IMR-90 (cell line): ENCODE measurements around the gene CTNNBIP1. TPM values are rescaled to one million over a fixed set of nuclear protein-coding genes. Genes with fewer than 3 reads are reported as not detected.

Source experiments
- ATAC-seq: fragments of 200-7000 bp; cut with Tn5 transposase; 2 replicates; pipeline ENCODE4 v1.9.1; 2020; ENCODE audit warnings: low read depth, mild to moderate bottlenecking, moderate library complexity
- BruUV-seq: library from RNA; stranded (reverse); fragments of 400-500 nt; replicated peaks from 2 replicates; lab custom pipeline; 2021; lab: Mats Ljungman, UMichigan
- CTCF ChIA-PET: fragments of 300-600 bp; formaldehyde crosslinking; extraction: SDS; loops from one replicate; lab custom pipeline; 2021; ENCODE audit warnings: antibody characterized with exemption; lab: Yijun Ruan, JAX
- POLR2A ChIA-PET: fragments of 300-600 bp; sonication (Branson Sonifier 250); formaldehyde crosslinking; loops from one replicate; lab custom pipeline; 2022; ENCODE audit warnings: antibody characterized with exemption; ENCODE audit not compliant: unreplicated experiment; lab: Charles Lee
- DNase-seq: peaks from one replicate; pipeline ENCODE4 v3.0.0; 2013
- H2AFZ ChIP-seq: replicated peaks from 2 replicates; pipeline ENCODE3; 2013; ENCODE audit warnings: low read length, mild to moderate bottlenecking; ENCODE audit not compliant: poor library complexity
- H2AK5ac ChIP-seq: 2 replicates; pipeline ENCODE4 v1.6.1; 2013; ENCODE audit warnings: low read depth, low read length, inconsistent platforms
- H2AK9ac ChIP-seq: replicated peaks from 2 replicates; pipeline ENCODE3; 2013; ENCODE audit warnings: mild to moderate bottlenecking, low read depth, low read length, moderate library complexity; ENCODE audit not compliant: poor library complexity
- H2BK120ac ChIP-seq: 2 replicates; pipeline ENCODE4 v1.6.1; 2013; ENCODE audit warnings: low read depth, low read length, inconsistent platforms
- H2BK15ac ChIP-seq: 3 replicates; pipeline ENCODE4 v1.6.1; 2013; ENCODE audit warnings: low read depth, low read length, inconsistent platforms
- H2BK20ac ChIP-seq: 2 replicates; pipeline ENCODE4 v1.6.1; 2013; ENCODE audit warnings: low read depth, mild to moderate bottlenecking, inconsistent platforms, low read length, moderate library complexity
- H2BK5ac ChIP-seq: 2 replicates; pipeline ENCODE4 v1.6.1; 2013; ENCODE audit warnings: mild to moderate bottlenecking, low read depth, low read length, inconsistent platforms; ENCODE audit not compliant: poor library complexity, severe bottlenecking
- H3K14ac ChIP-seq: replicated peaks from 2 replicates; pipeline ENCODE4 v1.6.1; 2013; ENCODE audit warnings: low read depth, low read length, inconsistent platforms
- H3K18ac ChIP-seq: 2 replicates; pipeline ENCODE4 v1.6.1; 2013; ENCODE audit warnings: low read depth, low read length, control low read depth
- H3K23ac ChIP-seq: 2 replicates; pipeline ENCODE4 v1.6.1; 2013; ENCODE audit warnings: low read depth, low read length, inconsistent platforms
- H3K27ac ChIP-seq: 2 replicates; pipeline ENCODE4 v1.5.1; 2013; ENCODE audit warnings: mild to moderate bottlenecking, control low read depth, low read length; ENCODE audit not compliant: insufficient read depth
- H3K27me3 ChIP-seq: 2 replicates; pipeline ENCODE4 v1.6.1; 2013; ENCODE audit warnings: low read length; ENCODE audit not compliant: control insufficient read depth, insufficient read depth
- H3K36me3 ChIP-seq: 2 replicates; pipeline ENCODE4 v1.6.1; 2013; ENCODE audit warnings: low read length, mixed read lengths; ENCODE audit not compliant: control insufficient read depth, insufficient read depth
- H3K4ac ChIP-seq: 2 replicates; pipeline ENCODE4 v1.6.1; 2013; ENCODE audit warnings: low read depth, low read length, inconsistent platforms
- H3K4me1 ChIP-seq: 2 replicates; pipeline ENCODE4 v1.6.1; 2013; ENCODE audit warnings: low read length, mixed read lengths; ENCODE audit not compliant: control insufficient read depth, insufficient read depth
- H3K4me2 ChIP-seq: 2 replicates; pipeline ENCODE4 v1.6.1; 2013; ENCODE audit warnings: low read depth, mild to moderate bottlenecking, control low read depth, low read length, moderate library complexity
- H3K4me3 ChIP-seq: 2 replicates; pipeline ENCODE4 v1.5.1; 2013; ENCODE audit warnings: low read depth, mild to moderate bottlenecking, control low read depth, low read length, moderate library complexity; ENCODE audit not compliant: insufficient read depth
- H3K56ac ChIP-seq: 2 replicates; pipeline ENCODE4 v1.6.1; 2013; ENCODE audit warnings: low read length, inconsistent platforms; ENCODE audit not compliant: insufficient read depth; ENCODE audit errors: extremely low read depth
- H3K79me1 ChIP-seq, 2 experiments: 2 replicates each; pipeline ENCODE4 v1.6.1; 2013; ENCODE audit warnings: low read length in 2 of 2, inconsistent platforms in 1 of 2, low read depth in 1 of 2
- H3K9ac ChIP-seq: 2 replicates; pipeline ENCODE4 v1.6.1; 2013; ENCODE audit warnings: low read depth, low read length, control low read depth
- H3K9me1 ChIP-seq: 2 replicates; pipeline ENCODE4 v1.6.1; 2013; ENCODE audit warnings: low read length, inconsistent platforms; ENCODE audit not compliant: insufficient read depth
- H3K9me3 ChIP-seq: 2 replicates; pipeline ENCODE4 v1.6.1; 2013; ENCODE audit warnings: low read length; ENCODE audit not compliant: control insufficient read depth, insufficient read depth
- H4K20me1 ChIP-seq: 2 replicates; pipeline ENCODE4 v1.6.1; 2013; ENCODE audit warnings: low read length, inconsistent platforms; ENCODE audit not compliant: insufficient read depth
- H4K5ac ChIP-seq: 2 replicates; pipeline ENCODE4 v1.6.1; 2013; ENCODE audit warnings: mild to moderate bottlenecking, low read depth, low read length, control low read depth
- H4K8ac ChIP-seq, 2 experiments: 2 replicates each; pipeline ENCODE4 v1.6.1; 2013; ENCODE audit warnings: low read depth in 2 of 2, low read length in 2 of 2, control low read depth in 1 of 2, inconsistent platforms in 1 of 2
- H4K91ac ChIP-seq: 2 replicates; pipeline ENCODE4 v1.6.1; 2013; ENCODE audit warnings: low read depth, low read length, inconsistent platforms; ENCODE audit not compliant: insufficient read depth
- BHLHE40 ChIP-seq: fragments of 150-350 bp; IDR thresholded peaks from 2 replicates; pipeline ENCODE4 v1.6.1; 2016; ENCODE audit warnings: mild to moderate bottlenecking, low read depth, low read length
- CEBPB ChIP-seq: IDR thresholded peaks from 2 replicates; pipeline ENCODE4 v1.6.1; 2012; ENCODE audit warnings: low read depth, low read length, improper control_type of control experiment
- CHD1 ChIP-seq: IDR thresholded peaks from 2 replicates; pipeline ENCODE4 v1.6.1; 2012; ENCODE audit warnings: low read depth, low read length, improper control_type of control experiment
- ELK1 ChIP-seq: fragments of 150-350 bp; IDR thresholded peaks from 2 replicates; pipeline ENCODE4 v1.6.1; 2016; ENCODE audit warnings: low read depth, mild to moderate bottlenecking, low read length, moderate library complexity, borderline replicate concordance
- FOS ChIP-seq: fragments of 150-350 bp; IDR thresholded peaks from 2 replicates; pipeline ENCODE4 v1.6.1; 2016; ENCODE audit warnings: low read depth, low read length
- MAFK ChIP-seq: IDR thresholded peaks from 2 replicates; pipeline ENCODE4 v1.6.1; 2012; ENCODE audit warnings: low read depth, low read length, improper control_type of control experiment
- MAZ ChIP-seq: IDR thresholded peaks from 2 replicates; pipeline ENCODE4 v1.6.1; 2012; ENCODE audit warnings: low read depth, mild to moderate bottlenecking, low read length, improper control_type of control experiment, moderate library complexity, borderline replicate concordance
- NFE2L2 ChIP-seq: fragments of 150-350 bp; IDR thresholded peaks from 2 replicates; pipeline ENCODE4 v1.6.1; 2016; ENCODE audit warnings: low read depth, mild to moderate bottlenecking, low read length
- POLR2A ChIP-seq: IDR thresholded peaks from 2 replicates; pipeline ENCODE4 v1.6.1; 2012; ENCODE audit warnings: mild to moderate bottlenecking, low read depth, low read length
- RAD21 ChIP-seq: IDR thresholded peaks from 2 replicates; pipeline ENCODE4 v1.6.1; 2012; ENCODE audit warnings: low read length, improper control_type of control experiment
- RCOR1 ChIP-seq: IDR thresholded peaks from 2 replicates; pipeline ENCODE4 v1.6.1; 2012; ENCODE audit warnings: mild to moderate bottlenecking, low read length, improper control_type of control experiment; ENCODE audit not compliant: insufficient replicate concordance
- SMC3 ChIP-seq: fragments of 150-350 bp; IDR thresholded peaks from 2 replicates; pipeline ENCODE4 v1.6.1; 2016; ENCODE audit warnings: low read depth, mild to moderate bottlenecking, antibody characterized with exemption, low read length, moderate library complexity
- USF2 ChIP-seq: fragments of 150-350 bp; IDR thresholded peaks from 2 replicates; pipeline ENCODE4 v1.6.1; 2017; ENCODE audit warnings: mild to moderate bottlenecking, antibody characterized with exemption, low read length, low read depth
- WGBS, 2 experiments: methylation state at CpG; one replicate each; pipeline versions ENCODE4 v1.1.5 to v1.1.7; 2013; ENCODE audit warnings: missing lambda C conversion rate in 2 of 2; ENCODE audit not compliant: insufficient read length in 1 of 2; ENCODE audit errors: extremely low coverage in 2 of 2; 5-methylcytosine and 5-hydroxymethylcytosine counted together
- dilution Hi-C: fragments of 300-500 bp; cut with HindIII; formaldehyde crosslinking; loops from one replicate; pipeline ENCODE4 v1.14.3; 2018; ENCODE audit warnings: low sequenced_read_pairs; ENCODE audit not compliant: unreplicated experiment
- in situ Hi-C: fragments of 300-500 bp; cut with MboI; formaldehyde crosslinking; loops from 3 replicates; pipeline ENCODE4 v1.14.3; 2019; ENCODE audit warnings: low sequenced_read_pairs, inconsistent platforms, mixed read lengths
- intact Hi-C: fragments of 100-400 bp; cut with micrococcal nuclease; formaldehyde crosslinking; loops from 2 replicates; pipeline ENCODE4 v1.10.0; 2022
- polyA plus RNA-seq, 3 experiments: library from polyadenylated mRNA; depleted of rRNA; stranded (reverse); fragments of >200 nt; gene quantifications; 2 replicates each; pipeline ENCODE4 v1.2.3, GENCODE V29; 2012; ENCODE audit warnings: low replicate concordance in 1 of 3
- total RNA-seq: library from RNA; depleted of rRNA; stranded (reverse); fragments of >200 nt; gene quantifications from 2 replicates; pipeline ENCODE4 v1.2.3, GENCODE V29; 2012
- TF ChIP-seq, protein P1 (sequence below): conservative IDR thresholded peaks from 2 replicates; pipeline ENCODE4 v1.5.1; 2012; ENCODE audit warnings: mild to moderate bottlenecking, low read depth, low read length, improper control_type of control experiment

The CTNNBIP1 gene
- total and polyA plus RNA-seq, 2 of the 4 experiments (the other 2 are of a cell fraction): 24.7 to 28.5 TPM

DNA sequence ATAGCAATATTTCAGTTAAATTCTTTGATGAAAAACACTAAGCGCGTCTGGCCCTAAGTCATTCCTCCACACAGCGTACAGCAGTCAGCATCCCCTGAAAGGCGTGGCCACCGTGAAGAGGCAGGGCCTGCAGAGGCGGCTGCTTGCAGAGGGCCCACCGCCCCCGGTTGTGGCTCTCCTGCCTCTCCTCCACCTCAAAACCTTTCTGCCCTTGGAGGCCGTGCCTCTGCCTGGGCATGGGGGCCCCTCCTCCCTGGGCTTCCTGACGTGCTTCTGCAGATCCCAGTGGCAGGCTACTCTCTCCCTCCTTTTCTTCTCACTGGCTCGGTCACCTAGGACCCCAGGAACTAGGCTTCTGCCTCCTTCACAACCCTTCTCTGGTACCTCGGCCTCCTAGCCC is 102.5 kb downstream of the CTNNBIP1 start:
- H4K5ac ChIP-seq: no peak overlapping the region

More for the DNA sequence above, 102.5 kb downstream of the CTNNBIP1 start:
- H3K9me1 ChIP-seq: peaks cover 14% of the 10 kb centered on the region
- no peak overlapping the region for H3K4ac ChIP-seq
- H2BK5ac ChIP-seq: no peak overlapping the region
- no peak overlapping the region for H2AK9ac ChIP-seq
- H3K79me1 ChIP-seq: peaks cover 19 to 76% of the 10 kb centered on the region in 2 experiments
- H2AFZ ChIP-seq: no peak overlapping the region
- no peak overlapping the region for H3K4me2 ChIP-seq
- no peak for TF ChIP-seq NFE2L2
- no peak for TF ChIP-seq CHD1
- no peak for TF ChIP-seq BHLHE40
- no peak for TF ChIP-seq USF2
- TF ChIP-seq ELK1: no peak
- no peak for TF ChIP-seq FOS
- TF ChIP-seq RAD21: no peak
- no peak for TF ChIP-seq SMC3
- no peak for TF ChIP-seq RCOR1
- TF ChIP-seq POLR2A: no peak
- no peak for TF ChIP-seq MAFK
- TF ChIP-seq MAZ: no peak
- TF ChIP-seq, protein P1, sequence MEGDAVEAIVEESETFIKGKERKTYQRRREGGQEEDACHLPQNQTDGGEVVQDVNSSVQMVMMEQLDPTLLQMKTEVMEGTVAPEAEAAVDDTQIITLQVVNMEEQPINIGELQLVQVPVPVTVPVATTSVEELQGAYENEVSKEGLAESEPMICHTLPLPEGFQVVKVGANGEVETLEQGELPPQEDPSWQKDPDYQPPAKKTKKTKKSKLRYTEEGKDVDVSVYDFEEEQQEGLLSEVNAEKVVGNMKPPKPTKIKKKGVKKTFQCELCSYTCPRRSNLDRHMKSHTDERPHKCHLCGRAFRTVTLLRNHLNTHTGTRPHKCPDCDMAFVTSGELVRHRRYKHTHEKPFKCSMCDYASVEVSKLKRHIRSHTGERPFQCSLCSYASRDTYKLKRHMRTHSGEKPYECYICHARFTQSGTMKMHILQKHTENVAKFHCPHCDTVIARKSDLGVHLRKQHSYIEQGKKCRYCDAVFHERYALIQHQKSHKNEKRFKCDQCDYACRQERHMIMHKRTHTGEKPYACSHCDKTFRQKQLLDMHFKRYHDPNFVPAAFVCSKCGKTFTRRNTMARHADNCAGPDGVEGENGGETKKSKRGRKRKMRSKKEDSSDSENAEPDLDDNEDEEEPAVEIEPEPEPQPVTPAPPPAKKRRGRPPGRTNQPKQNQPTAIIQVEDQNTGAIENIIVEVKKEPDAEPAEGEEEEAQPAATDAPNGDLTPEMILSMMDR: no peak
- TF ChIP-seq CEBPB: no peak
- ChIA-PET POLR2A (no interaction called here), CTCF (no interaction called here)
- intact Hi-C loops (no loop called here), in situ Hi-C loops (no loop called here), dilution Hi-C loops (no loop called here)
- no peak overlapping the region for H2BK20ac ChIP-seq
- H3K56ac ChIP-seq: no peak overlapping the region
- no peak overlapping the region for H2AK5ac ChIP-seq
- no peak for ATAC-seq
- DNase-seq: no peak
- no peaks in the 10 kb centered on the region; the same call in 1 of the 2 replicates for H3K36me3 ChIP-seq
- WGBS, 2 experiments: 74% methylated on average over 2 of the region's 12 CpGs; no CpG with 5 or more reads in 1 of the 2 experiments
- H3K27ac ChIP-seq: no peak overlapping the region
- H3K9me3 ChIP-seq: no peaks in the 10 kb centered on the region
- H4K8ac ChIP-seq: no peak overlapping the region
- no peak overlapping the region for H3K14ac ChIP-seq
- H3K4me1 ChIP-seq: peaks cover 7% of the 10 kb centered on the region; the same call in 1 of the 2 replicates
- H4K20me1 ChIP-seq: peaks cover 74% of the 10 kb centered on the region
- no peak overlapping the region for H2BK120ac ChIP-seq
- no peak overlapping the region for H3K4me3 ChIP-seq
- H4K91ac ChIP-seq: no peak overlapping the region
- no peaks in the 10 kb centered on the region for H3K27me3 ChIP-seq
- H3K9ac ChIP-seq: no peak overlapping the region
- no peak overlapping the region for H3K18ac ChIP-seq
- H3K23ac ChIP-seq: no peak overlapping the region
- H2BK15ac ChIP-seq: no peak overlapping the region
- BruUV-seq: no TSS peak
